Measurements from ENCODE around the gene TAF3. TPM values are rescaled to one million over a fixed set of nuclear protein-coding genes. Genes with fewer than 3 reads are reported as not detected.

The TAF3 gene
- total and polyA plus RNA-seq, 4 donors = 3.4 to 7.0 (median 5.0) TPM

- no peak overlapping the region for H3K4me3 ChIP-seq
- H3K27ac ChIP-seq (ENCODE audit: low read depth in 1 of 2, low read length in 1 of 2) = no peak overlapping the region
- TF ChIP-seq, protein P1, sequence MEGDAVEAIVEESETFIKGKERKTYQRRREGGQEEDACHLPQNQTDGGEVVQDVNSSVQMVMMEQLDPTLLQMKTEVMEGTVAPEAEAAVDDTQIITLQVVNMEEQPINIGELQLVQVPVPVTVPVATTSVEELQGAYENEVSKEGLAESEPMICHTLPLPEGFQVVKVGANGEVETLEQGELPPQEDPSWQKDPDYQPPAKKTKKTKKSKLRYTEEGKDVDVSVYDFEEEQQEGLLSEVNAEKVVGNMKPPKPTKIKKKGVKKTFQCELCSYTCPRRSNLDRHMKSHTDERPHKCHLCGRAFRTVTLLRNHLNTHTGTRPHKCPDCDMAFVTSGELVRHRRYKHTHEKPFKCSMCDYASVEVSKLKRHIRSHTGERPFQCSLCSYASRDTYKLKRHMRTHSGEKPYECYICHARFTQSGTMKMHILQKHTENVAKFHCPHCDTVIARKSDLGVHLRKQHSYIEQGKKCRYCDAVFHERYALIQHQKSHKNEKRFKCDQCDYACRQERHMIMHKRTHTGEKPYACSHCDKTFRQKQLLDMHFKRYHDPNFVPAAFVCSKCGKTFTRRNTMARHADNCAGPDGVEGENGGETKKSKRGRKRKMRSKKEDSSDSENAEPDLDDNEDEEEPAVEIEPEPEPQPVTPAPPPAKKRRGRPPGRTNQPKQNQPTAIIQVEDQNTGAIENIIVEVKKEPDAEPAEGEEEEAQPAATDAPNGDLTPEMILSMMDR (IDR thresholded peaks at IDR 0.05; ENCODE audit: control extremely low read depth, extremely low read depth) = no peak
- no peaks in the 10 kb centered on the region for H3K4me1 ChIP-seq (ENCODE audit: control insufficient read depth in 5 of 5, insufficient read depth in 5 of 5, low read length in 5 of 5)
- H3K27me3 ChIP-seq (ENCODE audit: control insufficient read depth in 3 of 3, insufficient read depth in 3 of 3, low read length in 2 of 3) = no peaks in the 10 kb centered on the region
- ATAC-seq (ENCODE audit: insufficient read depth, low FRiP score) (no peak), DNase-seq (no peak)
- H3K9ac ChIP-seq (ENCODE audit: insufficient read depth in 1 of 2, low read length in 2 of 2) = no peak overlapping the region
- H3K9me3 ChIP-seq (ENCODE audit: control insufficient read depth in 4 of 4, insufficient read depth in 3 of 4, low read length in 3 of 4) = peaks cover 0 to 3% (median 1%) of the 10 kb centered on the region in 4 donors
- WGBS, 2 donors = 94 to 97% methylated on average over 1 of the region's 1 CpG
- H3K36me3 ChIP-seq (ENCODE audit: control insufficient read depth in 4 of 4, insufficient read depth in 4 of 4, low read length in 4 of 4) = peaks cover 0 to 5% (median 0%) of the 10 kb centered on the region in 4 donors
Observed at GRCh38 chr10:7998831-7999230, 180.5 kb downstream of the TAF3 start.

DNA sequence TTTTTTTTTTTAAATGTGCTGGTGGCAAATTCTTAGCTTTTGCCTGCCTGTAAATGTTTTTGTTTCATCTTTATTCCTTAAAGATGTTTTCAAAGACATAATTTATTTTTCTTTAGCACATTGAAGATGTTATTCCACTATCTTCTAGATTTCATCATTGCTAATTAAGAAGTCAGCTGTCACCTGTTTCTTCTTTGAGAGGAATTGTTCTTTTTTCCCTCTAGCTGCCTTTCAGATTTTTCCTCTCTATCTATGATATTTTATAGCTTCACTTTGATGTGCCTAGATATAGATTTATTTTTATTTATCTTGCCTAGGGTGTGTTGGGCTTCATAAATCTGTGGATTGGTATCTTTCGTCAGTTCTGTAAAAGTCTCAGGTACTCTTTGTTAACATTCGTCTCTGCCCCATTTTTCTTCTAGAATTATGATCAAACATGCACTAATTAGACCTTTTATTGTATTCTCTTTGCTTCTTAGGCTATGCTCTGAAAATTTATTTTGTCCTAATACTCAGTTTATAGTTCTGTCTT, 186.2 kb downstream of the TAF3 start:
- no peaks in the 10 kb centered on the region for H3K27me3 ChIP-seq (ENCODE audit: control insufficient read depth in 3 of 3, insufficient read depth in 3 of 3, low read length in 2 of 3)
- no peak overlapping the region for H3K9ac ChIP-seq (ENCODE audit: insufficient read depth in 1 of 2, low read length in 2 of 2)
- 48 to 73% methylated on average over 2 of the region's 2 CpGs for WGBS, 2 donors
- peaks cover 0 to 7% (median 2%) of the 10 kb centered on the region in 4 donors for H3K9me3 ChIP-seq (ENCODE audit: control insufficient read depth in 4 of 4, insufficient read depth in 3 of 4, low read length in 3 of 4)
- peaks cover 0 to 8% (median 6%) of the 10 kb centered on the region in 4 donors for H3K36me3 ChIP-seq (ENCODE audit: control insufficient read depth in 4 of 4, insufficient read depth in 4 of 4, low read length in 4 of 4)
- ATAC-seq (ENCODE audit: insufficient read depth, low FRiP score) (no peak), DNase-seq (no peak)
- TF ChIP-seq, protein P1 (IDR thresholded peaks at IDR 0.05; ENCODE audit: control extremely low read depth, extremely low read depth) = no peak
- H3K4me1 ChIP-seq (ENCODE audit: control insufficient read depth in 5 of 5, insufficient read depth in 5 of 5, low read length in 5 of 5) = no peaks in the 10 kb centered on the region
- no peak overlapping the region for H3K27ac ChIP-seq (ENCODE audit: low read depth in 1 of 2, low read length in 1 of 2)
- H3K4me3 ChIP-seq = no peak overlapping the region

DNA sequence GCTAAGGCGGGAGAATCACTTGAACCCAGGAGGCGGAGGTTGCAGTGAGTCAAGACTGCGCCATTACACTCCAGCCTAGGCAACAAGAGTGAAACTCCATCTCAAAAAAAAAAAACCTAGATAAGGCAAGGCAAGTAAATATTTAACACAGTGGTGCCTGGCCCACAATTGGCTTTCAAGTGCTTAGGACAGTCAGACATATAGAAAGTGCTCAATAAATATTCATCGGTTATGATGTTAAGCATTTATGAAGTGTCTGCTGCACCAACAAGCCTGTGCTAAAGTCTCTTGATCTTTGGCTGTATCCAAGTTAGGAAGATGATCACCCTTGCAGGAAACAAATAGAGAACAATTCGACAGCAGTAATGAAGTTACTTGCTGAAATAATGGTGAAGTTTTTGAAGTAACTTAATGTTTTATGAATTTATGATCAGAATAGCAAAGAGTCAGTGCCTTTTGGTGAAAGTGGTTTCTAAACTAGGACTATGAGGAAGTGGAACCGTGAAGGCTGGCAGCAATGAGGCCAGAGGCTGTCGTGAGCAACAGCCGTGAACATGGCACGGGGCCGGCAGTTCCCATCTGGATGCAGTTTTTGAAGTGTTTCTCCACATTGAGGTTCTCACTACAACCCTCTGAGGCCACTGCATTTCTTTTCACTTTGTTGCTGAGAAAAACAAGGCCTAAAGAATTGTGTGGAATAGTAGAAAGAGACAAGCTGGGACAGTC, 188.1 kb downstream of the TAF3 start:
- Histone ChIP-seq H3K27ac (ENCODE audit: low read depth in 1 of 2, low read length in 1 of 2) (no peak overlapping the region), H3K4me3 (no peak overlapping the region), H3K9me3 (ENCODE audit: control insufficient read depth in 4 of 4, insufficient read depth in 3 of 4, low read length in 3 of 4) (peaks cover 1 to 7% (median 3%) of the 10 kb centered on the region in 4 donors), H3K36me3 (ENCODE audit: control insufficient read depth in 4 of 4, insufficient read depth in 4 of 4, low read length in 4 of 4) (peaks cover 11 to 13% (median 11%) of the 10 kb centered on the region in 4 donors), H3K27me3 (ENCODE audit: control insufficient read depth in 3 of 3, insufficient read depth in 3 of 3, low read length in 2 of 3) (no peaks in the 10 kb centered on the region), H3K4me1 (ENCODE audit: control insufficient read depth in 5 of 5, insufficient read depth in 5 of 5, low read length in 5 of 5) (no peaks in the 10 kb centered on the region), H3K9ac (ENCODE audit: insufficient read depth in 1 of 2, low read length in 2 of 2) (no peak overlapping the region)
- no peak for DNase-seq
- TF ChIP-seq, protein P1 (IDR thresholded peaks at IDR 0.05; ENCODE audit: control extremely low read depth, extremely low read depth) = no peak
- no peak for ATAC-seq (ENCODE audit: insufficient read depth, low FRiP score)
- 82 to 88% methylated on average over 10 of the region's 10 CpGs for WGBS, 2 donors
